KOPT-K1 (cell line): Measurements from ENCODE around the gene CLDN20.
"Not testable (repeated sequence)": the region's sequence is repeated elsewhere in the genome, so short reads cannot be mapped to it uniquely, and the experiment has no call there.

Experiments used
- H3K27ac ChIP-seq: fragments of 200-600 bp; sonication (generic); 2 replicates; pipeline ENCODE4 v1.5.1; 2016; ENCODE audit warnings: antibody characterized with exemption, mild to moderate bottlenecking, low read depth, low read length; ENCODE audit not compliant: poor library complexity, severe bottlenecking
- H3K36me3 ChIP-seq: fragments of 200-600 bp; sonication (generic); 2 replicates; pipeline ENCODE4 v1.5.1; 2017; ENCODE audit warnings: antibody characterized with exemption, mild to moderate bottlenecking, low read length, moderate library complexity; ENCODE audit not compliant: insufficient read depth
- H3K9me3 ChIP-seq: fragments of 200-600 bp; sonication (generic); 2 replicates; pipeline ENCODE4 v1.5.1; 2017; ENCODE audit warnings: antibody characterized with exemption, low read length, mild to moderate bottlenecking; ENCODE audit not compliant: insufficient read depth, poor library complexity, severe bottlenecking

CLDN20 gene, protein sequence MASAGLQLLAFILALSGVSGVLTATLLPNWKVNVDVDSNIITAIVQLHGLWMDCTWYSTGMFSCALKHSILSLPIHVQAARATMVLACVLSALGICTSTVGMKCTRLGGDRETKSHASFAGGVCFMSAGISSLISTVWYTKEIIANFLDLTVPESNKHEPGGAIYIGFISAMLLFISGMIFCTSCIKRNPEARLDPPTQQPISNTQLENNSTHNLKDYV

DNA sequence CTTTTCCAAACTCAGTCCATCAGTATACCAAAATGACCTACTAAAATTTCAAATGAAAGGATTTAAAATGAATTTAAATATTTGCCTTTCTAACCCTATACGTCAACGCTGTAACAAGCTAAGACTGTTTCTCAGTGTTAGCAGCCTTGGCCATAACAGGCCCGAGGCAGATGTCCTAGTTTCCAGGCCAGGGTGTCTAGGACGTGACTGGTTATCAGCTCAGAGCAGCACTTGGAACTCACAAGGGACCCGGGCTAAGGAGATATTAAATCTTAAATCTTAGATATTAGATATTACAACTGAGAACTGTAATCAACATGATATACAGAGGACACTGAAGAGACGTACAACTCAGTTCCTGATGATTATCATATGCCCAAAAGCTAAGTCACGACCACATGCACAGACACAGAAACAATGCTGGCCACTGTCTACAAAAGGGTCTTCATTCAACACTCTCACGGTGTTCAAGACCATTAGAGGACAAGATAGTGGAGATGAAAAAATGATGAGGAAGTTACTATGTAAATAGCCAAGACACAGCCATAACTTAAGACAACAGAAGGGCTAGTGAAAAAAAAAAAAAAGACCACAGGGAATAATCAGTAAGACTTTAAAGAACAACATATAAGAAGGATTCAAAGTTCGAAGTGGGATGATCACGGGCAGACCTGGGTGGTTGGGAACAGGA lies at the start of gene CLDN20:
CLDN20 (plus strand) TSS at position 641 of the 691 bp plus-strand sequence. CDS start 11,707 bp downstream, outside the sequence.
- no peaks in the 10 kb centered on the region for H3K9me3 ChIP-seq
- H3K27ac ChIP-seq: no peak within 1 kb of the TSS

DNA sequence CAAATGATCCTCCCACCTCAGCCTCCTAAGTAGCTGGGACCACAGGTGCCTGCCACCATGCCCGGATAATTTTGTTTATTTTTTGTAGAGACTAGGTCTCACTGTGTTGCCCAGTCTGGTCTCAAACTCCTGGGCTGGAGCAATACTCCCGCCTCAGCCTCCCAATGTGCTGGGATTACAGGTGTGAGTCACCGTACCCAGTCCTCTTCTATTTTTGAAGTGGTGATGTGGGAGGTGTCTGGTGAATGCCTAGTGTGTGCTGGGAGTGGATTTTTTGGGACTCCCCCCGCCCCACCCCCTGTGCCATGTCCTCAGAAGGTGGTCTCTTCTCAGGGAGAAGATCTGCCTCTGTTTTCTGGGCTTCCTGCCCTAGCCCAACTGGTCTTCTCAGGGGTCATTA lies 47.9 kb upstream of the CLDN20 start:
- no peak overlapping the region for H3K27ac ChIP-seq
- no peaks in the 10 kb centered on the region for H3K36me3 ChIP-seq
- H3K9me3 ChIP-seq: no peaks in the 10 kb centered on the region

More for the DNA sequence above, at the start of gene CLDN20:
- peaks cover 73% of the 10 kb centered on the region for H3K36me3 ChIP-seq

DNA sequence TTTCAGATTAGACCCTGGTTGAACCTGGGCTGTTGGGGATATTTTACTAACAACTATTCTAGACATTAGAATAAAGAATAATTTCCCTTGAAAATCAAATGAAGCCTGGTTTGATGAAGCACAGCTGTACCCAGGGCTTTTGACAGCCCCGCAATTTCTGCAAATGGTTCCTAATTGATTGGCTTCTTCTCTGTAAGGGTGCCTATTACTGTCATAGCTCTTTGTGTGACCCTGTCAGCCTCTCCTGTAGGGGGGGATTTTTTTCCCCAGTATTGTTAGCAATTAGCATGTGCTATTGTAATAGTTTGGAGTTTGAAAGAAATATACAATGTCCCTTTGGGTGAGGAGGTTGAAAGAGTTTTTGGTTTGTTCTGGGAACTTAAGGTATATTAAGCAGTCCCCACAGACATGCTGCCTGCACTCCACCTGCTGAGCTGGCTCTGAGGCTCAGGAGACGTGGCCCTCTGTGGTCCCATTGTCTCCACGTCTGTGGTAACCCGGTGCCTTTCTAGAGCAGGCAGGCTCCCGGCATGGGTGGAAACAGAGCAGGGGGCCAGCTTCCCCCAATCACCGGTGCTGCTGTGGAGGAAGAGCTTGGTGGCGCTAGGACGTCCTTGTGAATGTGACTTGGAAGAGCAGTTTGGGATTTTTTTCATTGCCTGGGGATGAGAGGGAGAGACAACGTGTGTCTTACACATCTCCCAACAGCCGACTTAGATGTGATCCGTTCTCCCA lies 47.3 kb upstream of the CLDN20 start:
- Histone ChIP-seq H3K9me3 (no peaks in the 10 kb centered on the region), H3K27ac (no peak overlapping the region), H3K36me3 (no peaks in the 10 kb centered on the region)

DNA sequence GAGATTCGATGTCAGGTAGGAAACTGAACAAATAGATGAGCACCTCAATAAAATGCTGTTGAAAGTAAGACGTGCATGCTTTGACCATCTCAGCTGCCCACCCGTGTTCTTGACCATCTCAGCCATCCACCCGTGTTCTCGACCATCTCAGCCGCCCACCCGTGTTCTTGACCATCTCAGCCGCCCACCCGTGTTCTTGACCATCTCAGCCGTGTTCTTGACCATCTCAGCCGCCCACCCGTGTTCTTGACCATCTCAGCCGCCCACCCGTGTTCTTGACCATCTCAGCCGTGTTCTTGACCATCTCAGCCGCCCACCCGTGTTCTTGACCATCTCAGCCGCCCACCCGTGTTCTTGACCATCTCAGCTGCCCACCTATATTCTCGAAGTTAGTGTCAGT lies 45.1 kb upstream of the CLDN20 start:
- H3K36me3 ChIP-seq, H3K9me3 ChIP-seq, H3K27ac ChIP-seq: not testable (repeated sequence)

GRCh38 chr6:155219299-155219698 lies 44.5 kb upstream of the CLDN20 start:
- no peaks in the 10 kb centered on the region for H3K36me3 ChIP-seq
- no peak overlapping the region for H3K27ac ChIP-seq
- H3K9me3 ChIP-seq: no peaks in the 10 kb centered on the region

DNA sequence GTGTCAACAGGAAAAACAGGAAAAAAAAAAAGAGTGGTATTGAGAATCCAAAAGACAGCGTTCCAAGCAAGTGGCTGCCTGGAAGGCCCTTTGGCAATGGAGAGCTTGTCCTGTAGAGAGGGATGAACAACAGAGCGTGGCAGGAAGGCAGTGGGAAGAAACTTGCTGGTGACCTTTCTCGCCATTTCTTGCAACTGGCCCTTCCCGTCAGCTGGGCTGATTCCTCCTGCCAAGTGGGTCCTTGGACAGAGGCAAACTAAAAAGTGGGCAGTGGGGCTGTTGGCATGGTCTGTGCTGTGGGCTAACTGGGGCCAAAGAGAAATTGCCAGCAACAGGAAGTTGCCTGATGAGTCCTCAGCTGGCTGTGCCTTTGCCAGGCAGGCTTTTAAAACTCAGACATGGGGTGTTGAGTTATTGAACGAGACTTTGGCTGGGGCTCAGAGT lies 43.9 kb upstream of the CLDN20 start:
- H3K36me3 ChIP-seq: no peaks in the 10 kb centered on the region
- H3K27ac ChIP-seq: no peak overlapping the region
- no peaks in the 10 kb centered on the region for H3K9me3 ChIP-seq

- Histone ChIP-seq H3K27ac (no peak overlapping the region), H3K36me3 (no peaks in the 10 kb centered on the region), H3K9me3 (no peaks in the 10 kb centered on the region)
Observed at GRCh38 chr6:155221086-155221485, 42.7 kb upstream of the CLDN20 start.

GRCh38 chr6:155222506-155222905 lies 41.3 kb upstream of the CLDN20 start:
- no peaks in the 10 kb centered on the region for H3K36me3 ChIP-seq
- no peaks in the 10 kb centered on the region for H3K9me3 ChIP-seq
- H3K27ac ChIP-seq: no peak overlapping the region

DNA sequence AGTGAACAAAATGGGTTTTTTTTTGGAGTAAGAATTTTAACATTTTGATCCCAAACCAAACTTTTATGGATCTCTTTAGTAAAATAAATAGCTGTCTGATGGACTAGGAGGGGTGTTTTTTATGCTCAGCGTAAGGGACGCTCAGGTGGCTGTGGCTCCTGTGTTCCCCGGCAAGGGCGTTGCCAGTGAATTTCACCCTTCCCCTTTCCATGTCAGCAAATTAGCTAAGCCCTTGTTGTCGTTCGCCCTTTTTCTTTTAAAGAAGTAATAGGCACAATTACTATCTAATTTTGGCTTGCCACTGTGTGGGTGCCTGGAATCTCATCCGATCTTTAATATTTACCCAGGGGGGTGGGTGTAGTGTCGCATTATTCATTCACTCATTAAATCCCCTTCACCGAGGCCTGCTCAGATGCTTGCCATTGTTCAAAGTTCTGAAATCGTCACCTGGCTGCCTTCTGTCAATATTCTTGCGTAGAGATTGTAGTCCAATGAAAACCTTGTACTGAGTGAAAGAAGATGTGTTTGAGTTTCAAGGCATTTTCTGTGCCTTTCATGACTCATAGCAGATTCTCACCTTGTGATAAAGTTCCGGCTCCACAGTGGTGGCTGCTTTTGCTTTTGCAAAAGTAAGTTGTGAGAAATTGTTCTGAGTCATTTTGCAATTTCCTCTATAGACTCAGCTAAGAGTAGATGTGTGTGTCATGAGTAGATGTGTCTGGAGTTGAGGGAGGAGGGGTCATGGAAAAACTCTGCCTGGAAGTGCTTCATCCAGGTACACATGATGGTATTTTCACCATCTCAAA lies 40.0 kb upstream of the CLDN20 start:
- Histone ChIP-seq H3K27ac (no peak overlapping the region), H3K36me3 (no peaks in the 10 kb centered on the region)

DNA sequence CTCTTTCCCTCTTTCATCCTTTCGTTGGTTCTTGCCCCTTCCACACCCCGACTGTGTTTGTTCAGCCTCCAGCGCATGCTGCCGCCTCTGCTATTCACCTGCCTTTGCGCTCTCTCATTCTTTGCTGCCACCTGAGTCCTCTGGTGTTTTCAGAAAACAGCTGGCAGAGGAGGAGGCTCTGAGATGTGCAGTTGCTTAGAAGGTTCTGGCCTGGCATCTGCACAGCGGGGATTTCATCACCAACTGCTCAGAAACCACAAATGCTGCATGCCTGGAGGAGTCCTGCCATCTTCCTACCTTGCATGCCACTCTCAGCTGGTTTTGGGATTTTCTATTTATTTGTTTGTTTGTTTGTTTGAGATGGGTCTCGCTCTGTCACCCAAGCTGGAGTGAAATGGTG lies 39.2 kb upstream of the CLDN20 start:
- Histone ChIP-seq H3K9me3 (no peaks in the 10 kb centered on the region), H3K36me3 (no peaks in the 10 kb centered on the region), H3K27ac (no peak overlapping the region)

More for the DNA sequence above, 40.0 kb upstream of the CLDN20 start:
- H3K9me3 ChIP-seq: no peaks in the 10 kb centered on the region

- H3K27ac ChIP-seq: no peak overlapping the region
Observed at GRCh38 chr6:155227046-155227445, 36.8 kb upstream of the CLDN20 start.

DNA sequence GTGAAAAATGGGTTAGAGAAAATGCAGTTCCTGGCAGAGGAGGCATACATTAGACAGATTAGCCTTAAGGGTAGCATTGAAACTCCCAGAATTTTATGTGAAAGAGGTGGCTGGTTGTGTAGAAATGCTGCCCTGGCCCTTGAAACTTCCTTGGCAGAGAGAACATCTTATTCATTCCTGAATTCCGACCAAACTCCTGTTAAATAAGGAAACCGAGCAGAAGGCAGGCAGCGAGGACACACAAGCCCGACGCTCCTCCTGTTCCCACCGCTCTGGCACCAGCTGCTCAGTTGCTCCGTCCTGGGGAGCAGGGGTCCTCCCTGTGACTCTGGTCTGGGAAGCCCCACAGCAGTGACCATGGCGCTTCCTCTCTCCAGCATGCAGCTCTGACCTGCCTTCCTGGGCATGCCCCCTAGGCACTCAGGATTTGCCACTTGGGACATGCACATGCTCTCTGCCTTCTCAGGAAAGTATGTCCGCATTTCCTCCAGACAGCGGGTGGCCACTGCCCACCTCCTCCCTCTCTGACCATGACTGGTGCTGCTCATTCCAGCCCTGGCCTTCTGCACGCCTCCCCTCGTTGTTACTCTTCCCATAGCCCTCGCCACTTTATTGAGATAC lies 35.2 kb upstream of the CLDN20 start:
- Histone ChIP-seq H3K27ac (no peak overlapping the region), H3K36me3 (no peaks in the 10 kb centered on the region)

More at GRCh38 chr6:155227046-155227445, 36.8 kb upstream of the CLDN20 start:
- Histone ChIP-seq H3K36me3 (no peaks in the 10 kb centered on the region), H3K9me3 (peaks cover 5% of the 10 kb centered on the region)

GRCh38 chr6:155230975-155231374 lies 32.8 kb upstream of the CLDN20 start:
- not testable (repeated sequence) for H3K36me3 ChIP-seq

More for the DNA sequence above, 35.2 kb upstream of the CLDN20 start:
- H3K9me3 ChIP-seq: peaks cover 5% of the 10 kb centered on the region

DNA sequence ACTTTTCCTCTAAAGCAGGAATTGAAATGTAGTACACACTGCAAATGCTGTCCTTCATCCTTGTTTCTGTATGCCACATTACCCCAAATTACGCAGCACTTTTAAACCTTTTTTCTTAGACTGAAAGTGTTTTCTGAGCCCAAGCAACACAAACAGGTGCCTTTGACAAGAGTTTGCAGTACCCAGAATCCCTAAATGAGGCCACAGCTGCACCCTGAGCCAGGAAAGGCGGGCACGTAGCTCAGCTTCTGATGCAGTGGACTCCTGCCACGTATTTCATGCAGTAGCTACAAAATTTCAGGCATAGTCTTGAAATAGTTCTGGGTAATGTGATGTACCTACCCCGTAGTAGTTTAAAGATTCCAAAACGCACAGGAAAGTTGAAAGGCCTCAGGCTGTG lies 31.0 kb upstream of the CLDN20 start:
- no peak overlapping the region for H3K27ac ChIP-seq
- H3K9me3 ChIP-seq: peaks cover 13% of the 10 kb centered on the region

More at GRCh38 chr6:155230975-155231374, 32.8 kb upstream of the CLDN20 start:
- not testable (repeated sequence) for H3K9me3 ChIP-seq, H3K27ac ChIP-seq

More for the DNA sequence above, 31.0 kb upstream of the CLDN20 start:
- H3K36me3 ChIP-seq: no peaks in the 10 kb centered on the region
